HCT116 (cell line): ENCODE results near the gene ABCC9. TPM values are rescaled to one million over a fixed set of nuclear protein-coding genes. Genes with fewer than 3 reads are reported as not detected.

ENCODE experiments used
- ATAC-seq: fragments of 200-7000 bp; cut with Tn5 transposase; 2 replicates; pipeline ENCODE4 v1.9.1; 2020; ENCODE audit warnings: mild to moderate bottlenecking, moderate library complexity
- BruUV-seq: library from RNA; stranded (reverse); fragments of 400-500 nt; replicated peaks from 2 replicates; lab custom pipeline; 2021; lab: Mats Ljungman, UMichigan
- CTCF ChIA-PET: fragments of 300-600 bp; sonication (Branson Sonifier 250); formaldehyde crosslinking; loops from one replicate; lab custom pipeline; 2021; ENCODE audit warnings: antibody characterized with exemption; lab: Charles Lee
- POLR2A ChIA-PET: fragments of 300-600, 350-600 bp; sonication (Branson Sonifier 250); formaldehyde crosslinking; loops from one replicate; lab custom pipeline; 2021; ENCODE audit warnings: antibody characterized with exemption; lab: Charles Lee
- RAD21 ChIA-PET, 2 experiments: fragments of 300-600 bp; sonication (Branson Sonifier 250); formaldehyde crosslinking; loops; one replicate each; lab custom pipeline; 2023; ENCODE audit warnings: low total read pairs in 2 of 2; ENCODE audit not compliant: uncharacterized antibody in 2 of 2, unreplicated experiment in 2 of 2, low non-redundant PET in 1 of 2; lab: Charles Lee
- DNase-seq: peaks from one replicate; pipeline ENCODE4 v3.0.0-alpha.2; 2010; ENCODE audit warnings: low read depth, low spot score
- H2AFZ ChIP-seq: fragments of 200-600 bp; shearing (Covaris generic), sonication (generic); 2 replicates; pipeline ENCODE4 v1.6.1; 2017; ENCODE audit warnings: low read depth, mixed run types, mixed read lengths, antibody characterized with exemption, low read length; ENCODE audit not compliant: poor library complexity, severe bottlenecking
- H3K27ac ChIP-seq: 2 replicates; pipeline ENCODE4 v1.5.1; 2012; ENCODE audit warnings: low read depth, low read length
- H3K27me3 ChIP-seq: fragments of 200-600 bp; sonication (generic); 2 replicates; pipeline ENCODE4 v1.6.1; 2016; ENCODE audit warnings: mixed run types, low read length, mixed read lengths; ENCODE audit not compliant: insufficient read depth
- H3K36me3 ChIP-seq, 2 experiments: fragments of 200-500 bp in 1 of 2; fragments of 200-600 bp in 1 of 2; sonication (Bioruptor generic) in 1 of 2; sonication (generic) in 1 of 2; 2 replicates each; pipeline versions ENCODE4 v1.5.1 to v1.6.1; 2014 to 2016; ENCODE audit warnings: low read length in 2 of 2, inconsistent platforms in 1 of 2, mixed read lengths in 1 of 2, mixed run types in 1 of 2; ENCODE audit not compliant: insufficient read depth in 2 of 2, control insufficient read depth in 1 of 2
- H3K4me1 ChIP-seq, 2 experiments: fragments of 200-600 bp in 1 of 2; sonication (generic) in 1 of 2; 2 replicates each; pipeline versions ENCODE4 v1.5.1 to v1.6.1; 2012 to 2017; ENCODE audit warnings: low read length in 2 of 2, inconsistent platforms in 1 of 2, mild to moderate bottlenecking in 1 of 2, mixed read lengths in 1 of 2, mixed run types in 1 of 2, moderate library complexity in 1 of 2; ENCODE audit not compliant: insufficient read depth in 2 of 2, control insufficient read depth in 1 of 2
- H3K4me2 ChIP-seq: fragments of 200-600 bp; sonication (generic); 2 replicates; pipeline ENCODE4 v1.6.1; 2017; ENCODE audit warnings: mixed run types, low read length, mixed read lengths
- H3K4me3 ChIP-seq, 2 experiments: fragments of 200-600 bp in 1 of 2; sonication (generic) in 1 of 2; replicated peaks in 1 of 2; 2 replicates each; pipeline ENCODE4 v1.5.1; 2011 to 2016; ENCODE audit warnings: low read length in 2 of 2, control low read depth in 1 of 2, low read depth in 1 of 2, mild to moderate bottlenecking in 1 of 2, mixed read lengths in 1 of 2, mixed run types in 1 of 2
- H3K79me2 ChIP-seq: fragments of 200-600 bp; sonication (generic); 2 replicates; pipeline ENCODE4 v1.6.1; 2017; ENCODE audit warnings: mild to moderate bottlenecking, mixed run types, low read length, moderate library complexity, mixed read lengths; ENCODE audit not compliant: insufficient read depth
- H3K9ac ChIP-seq: fragments of 200-600 bp; sonication (generic); 2 replicates; pipeline ENCODE4 v1.6.1; 2016; ENCODE audit warnings: low read length, mixed read lengths
- H3K9me2 ChIP-seq: fragments of 200-600 bp; sonication (generic), shearing (Covaris generic); 2 replicates; pipeline ENCODE4 v1.6.1; 2017; ENCODE audit warnings: mixed run types, mild to moderate bottlenecking, moderate library complexity; ENCODE audit not compliant: insufficient read depth
- H3K9me3 ChIP-seq, 2 experiments: fragments of 200-500 bp in 1 of 2; fragments of 200-600 bp in 1 of 2; sonication (Bioruptor generic) in 1 of 2; sonication (generic) in 1 of 2; 2 replicates each; pipeline ENCODE4 v1.6.1; 2014 to 2017; ENCODE audit warnings: low read length in 2 of 2, mixed read lengths in 2 of 2, inconsistent platforms in 1 of 2, low read depth in 1 of 2, mild to moderate bottlenecking in 1 of 2, mixed run types in 1 of 2, moderate library complexity in 1 of 2; ENCODE audit not compliant: control insufficient read depth in 1 of 2, insufficient read depth in 1 of 2
- H4K20me1 ChIP-seq: fragments of 200-600 bp; sonication (generic), shearing (Covaris generic); 2 replicates; pipeline ENCODE4 v1.6.1; 2017; ENCODE audit warnings: mixed run types, mild to moderate bottlenecking, moderate library complexity; ENCODE audit not compliant: insufficient read depth
- CBX3 ChIP-seq: IDR thresholded peaks from 2 replicates; pipeline ENCODE4 v1.6.1; 2012; ENCODE audit warnings: low read depth
- ELF1 ChIP-seq: IDR thresholded peaks from 2 replicates; pipeline ENCODE4 v1.6.1; 2012; ENCODE audit warnings: low read depth, borderline replicate concordance
- FOSL1 ChIP-seq: IDR thresholded peaks from 2 replicates; pipeline ENCODE4 v1.6.1; 2012; ENCODE audit warnings: low read depth
- JUND ChIP-seq: IDR thresholded peaks from 2 replicates; pipeline ENCODE4 v1.6.1; 2012
- POLR2A ChIP-seq: IDR thresholded peaks from 2 replicates; pipeline ENCODE4 v1.7.0; 2011; ENCODE audit warnings: borderline replicate concordance; ENCODE audit not compliant: insufficient read depth, insufficient read length; ENCODE audit errors: extremely low read depth
- POLR2AphosphoS5 ChIP-seq: IDR thresholded peaks from 2 replicates; pipeline ENCODE4 v1.6.1; 2011; ENCODE audit warnings: mild to moderate bottlenecking, low read depth, low read length, moderate library complexity
- RAD21 ChIP-seq: IDR thresholded peaks from 2 replicates; pipeline ENCODE4 v1.6.1; 2012; ENCODE audit warnings: low read depth, mild to moderate bottlenecking
- SIN3A ChIP-seq: IDR thresholded peaks from 2 replicates; pipeline ENCODE4 v1.6.1; 2012; ENCODE audit warnings: low read depth
- SP1 ChIP-seq: IDR thresholded peaks from 2 replicates; pipeline ENCODE4 v1.6.1; 2012; ENCODE audit warnings: low read depth
- YY1 ChIP-seq: IDR thresholded peaks from 2 replicates; pipeline ENCODE4 v1.6.1; 2011; ENCODE audit warnings: low read length, low read depth, moderate library complexity, mild to moderate bottlenecking; ENCODE audit not compliant: insufficient replicate concordance; ENCODE audit errors: extremely low read depth
- ZFX ChIP-seq: fragments of 450-650 bp; IDR thresholded peaks from 2 replicates; pipeline ENCODE4 v1.6.1; 2017
- intact Hi-C: fragments of 100-400 bp; cut with micrococcal nuclease; formaldehyde crosslinking; loops from 2 replicates; pipeline ENCODE4 v1.10.0; 2022
- total RNA-seq: library from RNA; stranded (reverse); gene quantifications from one replicate; pipeline ENCODE4 v1.2.1, GENCODE V29; 2021; ENCODE audit not compliant: unreplicated experiment
- TF ChIP-seq, protein P1 (sequence below): IDR thresholded peaks from 2 replicates; pipeline ENCODE4 v1.6.1; 2012
- TF ChIP-seq, protein P2 (sequence below): IDR thresholded peaks from 2 replicates; pipeline ENCODE4 v1.6.1; 2011; ENCODE audit warnings: mild to moderate bottlenecking, low read length, moderate library complexity; ENCODE audit not compliant: insufficient replicate concordance; ENCODE audit errors: extremely low read depth
- TF ChIP-seq, protein P3 (sequence below), 3 experiments: fragments of 200-600 bp in 1 of 3; sonication (generic) in 1 of 3; IDR thresholded peaks in 2 of 3; conservative IDR thresholded peaks in 1 of 3; 2 replicates each; pipeline ENCODE4 v1.5.1; 2012 to 2017; ENCODE audit warnings: low read depth in 2 of 3, low read length in 2 of 3, antibody characterized with exemption in 1 of 3, borderline replicate concordance in 1 of 3, control low read depth in 1 of 3, mild to moderate bottlenecking in 1 of 3, mixed read lengths in 1 of 3, mixed run types in 1 of 3, moderate library complexity in 1 of 3; ENCODE audit not compliant: insufficient read depth in 1 of 3

Gene ABCC9
- total RNA-seq, 1 experiment from 2014 or later, result 0.05 TPM

DNA sequence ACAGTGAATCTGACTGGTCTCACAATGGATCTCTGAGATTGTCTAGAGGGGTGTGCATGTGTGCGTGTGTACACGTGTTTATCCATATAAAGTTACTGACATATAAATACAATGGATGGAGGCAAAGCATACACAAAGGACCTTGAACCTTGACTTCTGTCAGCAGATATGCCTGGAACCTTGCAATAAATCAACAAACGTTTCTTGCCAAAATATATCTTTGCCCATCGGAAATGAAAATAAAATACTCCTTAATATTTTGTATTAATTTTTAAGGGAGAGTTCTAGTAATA is 114.7 kb downstream of the ABCC9 start:
- ChIA-PET RAD21 (no interaction called here), POLR2A (no interaction called here), CTCF (no interaction called here)
- Histone ChIP-seq H3K4me3 (no peak overlapping the region), H3K36me3 (no peaks in the 10 kb centered on the region), H3K9me3 (no peaks in the 10 kb centered on the region), H4K20me1 (no peaks in the 10 kb centered on the region), H3K9me2 (no peaks in the 10 kb centered on the region), H3K79me2 (no peaks in the 10 kb centered on the region), H3K4me2 (no peak overlapping the region), H3K4me1 (no peaks in the 10 kb centered on the region), H3K9ac (no peak overlapping the region), H2AFZ (no peak overlapping the region), H3K27ac (no peak overlapping the region), H3K27me3 (no peaks in the 10 kb centered on the region)
- intact Hi-C loops, result no loop called here
- no TSS peak for BruUV-seq
- no peak for ATAC-seq
- TF ChIP-seq, protein P1, sequence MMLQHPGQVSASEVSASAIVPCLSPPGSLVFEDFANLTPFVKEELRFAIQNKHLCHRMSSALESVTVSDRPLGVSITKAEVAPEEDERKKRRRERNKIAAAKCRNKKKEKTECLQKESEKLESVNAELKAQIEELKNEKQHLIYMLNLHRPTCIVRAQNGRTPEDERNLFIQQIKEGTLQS, result no peak
- no peak for TF ChIP-seq YY1
- TF ChIP-seq, protein P2, sequence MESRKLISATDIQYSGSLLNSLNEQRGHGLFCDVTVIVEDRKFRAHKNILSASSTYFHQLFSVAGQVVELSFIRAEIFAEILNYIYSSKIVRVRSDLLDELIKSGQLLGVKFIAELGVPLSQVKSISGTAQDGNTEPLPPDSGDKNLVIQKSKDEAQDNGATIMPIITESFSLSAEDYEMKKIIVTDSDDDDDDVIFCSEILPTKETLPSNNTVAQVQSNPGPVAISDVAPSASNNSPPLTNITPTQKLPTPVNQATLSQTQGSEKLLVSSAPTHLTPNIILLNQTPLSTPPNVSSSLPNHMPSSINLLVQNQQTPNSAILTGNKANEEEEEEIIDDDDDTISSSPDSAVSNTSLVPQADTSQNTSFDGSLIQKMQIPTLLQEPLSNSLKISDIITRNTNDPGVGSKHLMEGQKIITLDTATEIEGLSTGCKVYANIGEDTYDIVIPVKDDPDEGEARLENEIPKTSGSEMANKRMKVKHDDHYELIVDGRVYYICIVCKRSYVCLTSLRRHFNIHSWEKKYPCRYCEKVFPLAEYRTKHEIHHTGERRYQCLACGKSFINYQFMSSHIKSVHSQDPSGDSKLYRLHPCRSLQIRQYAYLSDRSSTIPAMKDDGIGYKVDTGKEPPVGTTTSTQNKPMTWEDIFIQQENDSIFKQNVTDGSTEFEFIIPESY, result no peak
- DNase-seq, result no peak

DNA sequence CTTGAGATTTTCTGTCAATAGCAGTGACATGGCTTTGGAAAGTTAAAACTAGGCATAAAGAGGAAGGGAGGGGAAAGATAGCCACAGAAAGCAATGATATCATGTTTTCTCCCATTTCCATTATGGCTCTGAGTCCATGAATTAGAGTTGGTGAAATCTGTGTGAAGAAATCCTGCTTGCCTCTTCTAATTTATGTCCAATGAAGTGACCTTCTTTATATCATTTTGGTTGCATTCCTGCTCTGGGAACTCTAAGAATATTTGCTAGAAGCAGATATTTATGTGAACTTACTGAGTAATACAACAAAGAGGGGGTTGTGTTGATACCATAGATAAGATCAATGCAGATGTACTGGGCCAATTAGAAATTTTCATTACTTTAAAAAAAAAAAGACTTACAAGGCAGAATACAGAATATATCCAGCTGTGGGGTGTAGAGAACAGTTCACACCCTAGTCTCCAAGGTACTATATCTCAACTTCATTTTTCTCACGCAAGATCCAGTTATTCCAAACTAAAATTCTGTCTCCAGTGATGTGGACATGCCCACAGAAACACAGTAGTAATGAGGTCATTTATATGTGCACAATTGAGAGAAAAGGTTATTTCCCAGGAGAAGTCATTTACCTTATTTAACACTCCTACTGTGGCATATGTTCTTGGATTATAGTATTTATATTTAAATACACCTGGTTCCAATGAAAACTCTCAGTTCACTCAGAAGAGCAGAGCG is 115.2 kb downstream of the ABCC9 start:
- ATAC-seq (no peak), DNase-seq (no peak)
- Histone ChIP-seq H3K36me3 (no peaks in the 10 kb centered on the region), H3K9ac (no peak overlapping the region), H3K9me3 (no peaks in the 10 kb centered on the region), H3K27me3 (no peaks in the 10 kb centered on the region), H3K4me1 (no peaks in the 10 kb centered on the region), H3K9me2 (no peaks in the 10 kb centered on the region), H3K4me3 (no peak overlapping the region), H2AFZ (no peak overlapping the region), H4K20me1 (no peaks in the 10 kb centered on the region), H3K4me2 (no peak overlapping the region), H3K79me2 (no peaks in the 10 kb centered on the region), H3K27ac (no peak overlapping the region)
- ChIA-PET POLR2A (no interaction called here), RAD21 (no interaction called here), CTCF (no interaction called here)
- BruUV-seq, result no TSS peak
- intact Hi-C loops, result no loop called here
- TF ChIP-seq, protein P2, result no peak
- TF ChIP-seq RAD21 (no peak), POLR2A (no peak), FOSL1 (no peak), ZFX (no peak), SIN3A (no peak), SP1 (no peak), ELF1 (no peak), POLR2AphosphoS5 (no peak), CBX3 (no peak), JUND (no peak)
- TF ChIP-seq, protein P1, result no peak
- TF ChIP-seq, protein P3, sequence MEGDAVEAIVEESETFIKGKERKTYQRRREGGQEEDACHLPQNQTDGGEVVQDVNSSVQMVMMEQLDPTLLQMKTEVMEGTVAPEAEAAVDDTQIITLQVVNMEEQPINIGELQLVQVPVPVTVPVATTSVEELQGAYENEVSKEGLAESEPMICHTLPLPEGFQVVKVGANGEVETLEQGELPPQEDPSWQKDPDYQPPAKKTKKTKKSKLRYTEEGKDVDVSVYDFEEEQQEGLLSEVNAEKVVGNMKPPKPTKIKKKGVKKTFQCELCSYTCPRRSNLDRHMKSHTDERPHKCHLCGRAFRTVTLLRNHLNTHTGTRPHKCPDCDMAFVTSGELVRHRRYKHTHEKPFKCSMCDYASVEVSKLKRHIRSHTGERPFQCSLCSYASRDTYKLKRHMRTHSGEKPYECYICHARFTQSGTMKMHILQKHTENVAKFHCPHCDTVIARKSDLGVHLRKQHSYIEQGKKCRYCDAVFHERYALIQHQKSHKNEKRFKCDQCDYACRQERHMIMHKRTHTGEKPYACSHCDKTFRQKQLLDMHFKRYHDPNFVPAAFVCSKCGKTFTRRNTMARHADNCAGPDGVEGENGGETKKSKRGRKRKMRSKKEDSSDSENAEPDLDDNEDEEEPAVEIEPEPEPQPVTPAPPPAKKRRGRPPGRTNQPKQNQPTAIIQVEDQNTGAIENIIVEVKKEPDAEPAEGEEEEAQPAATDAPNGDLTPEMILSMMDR (IDR thresholded peaks at IDR 0.05 in 2 of 3, conservative IDR thresholded peaks at IDR 0.05 in 1 of 3; ENCODE audit: borderline replicate concordance in 1 of 3, insufficient read depth in 1 of 3, low read depth in 2 of 3, low read length in 2 of 3), result no peak
